ENCODE results near the gene PSMB2.

PSMB2 gene

DNA sequence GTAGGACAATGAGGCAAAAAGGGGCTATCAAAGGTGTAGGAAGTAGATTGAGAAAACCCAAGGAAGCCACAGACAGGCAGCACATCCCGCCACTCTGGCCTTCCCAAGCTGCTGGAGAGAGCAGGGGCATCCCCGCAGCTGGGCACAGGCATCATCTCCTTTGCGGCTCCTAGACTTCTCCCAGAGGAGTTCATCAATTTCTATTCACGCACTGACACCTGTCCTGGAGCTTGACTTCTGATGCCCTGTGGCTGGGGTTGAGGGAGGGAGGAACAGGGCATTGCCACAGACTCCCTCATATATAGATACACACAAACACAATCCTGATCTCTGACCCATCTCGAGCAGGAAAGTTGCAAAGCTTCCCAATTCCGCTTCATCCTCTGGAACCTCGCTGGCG, 70.1 kb downstream of the PSMB2 start:
- H3K79me2 ChIP-seq (ENCODE audit: insufficient read depth, low read length): no peaks in the 10 kb centered on the region
- no peaks in the 10 kb centered on the region for H3K36me3 ChIP-seq (ENCODE audit: low read length)
- no peaks in the 10 kb centered on the region for H3K27me3 ChIP-seq (ENCODE audit: low read length)
- no peak overlapping the region for H3K4me3 ChIP-seq (ENCODE audit: insufficient read depth, low read length, poor library complexity, severe bottlenecking)
- no peak overlapping the region for H3K9ac ChIP-seq (ENCODE audit: low read length)
- H3K27ac ChIP-seq (ENCODE audit: low read depth, low read length): no peak overlapping the region
- TF ChIP-seq CTCF (IDR thresholded peaks at IDR 0.05; ENCODE audit: insufficient read depth, low read length, poor library complexity, severe bottlenecking) (no peak), EZH2phosphoT487 (conservative IDR thresholded peaks at IDR 0.05; ENCODE audit: low read length) (no peak)
- H4K20me1 ChIP-seq (ENCODE audit: low read depth, low read length): no peaks in the 10 kb centered on the region
- H3K9me3 ChIP-seq (ENCODE audit: insufficient read depth, low read length): no peaks in the 10 kb centered on the region
- no peaks in the 10 kb centered on the region for H3K9me2 ChIP-seq (replicated peaks; ENCODE audit: insufficient read depth, low read length)
- no peak overlapping the region for H3K4me2 ChIP-seq (ENCODE audit: low read depth, low read length, poor library complexity, severe bottlenecking)
- H3F3A ChIP-seq (ENCODE audit: insufficient read depth): no peaks in the 10 kb centered on the region
- H2AFZ ChIP-seq (ENCODE audit: low read depth, low read length, severe bottlenecking): no peak overlapping the region

- H3K27me3 ChIP-seq (ENCODE audit: low read length): no peaks in the 10 kb centered on the region
Observed at GRCh38 chr1:35570589-35571137, 70.7 kb downstream of the PSMB2 start.

GRCh38 chr1:35569936-35570335, 71.4 kb downstream of the PSMB2 start:
- H3K9me3 ChIP-seq (ENCODE audit: insufficient read depth, low read length): no peaks in the 10 kb centered on the region
- H3K27ac ChIP-seq (ENCODE audit: low read depth, low read length): no peak overlapping the region
- TF ChIP-seq EZH2phosphoT487 (conservative IDR thresholded peaks at IDR 0.05; ENCODE audit: low read length): no peak
- no peak overlapping the region for H3K4me2 ChIP-seq (ENCODE audit: low read depth, low read length, poor library complexity, severe bottlenecking)
- no peak overlapping the region for H2AFZ ChIP-seq (ENCODE audit: low read depth, low read length, severe bottlenecking)
- H3K79me2 ChIP-seq (ENCODE audit: insufficient read depth, low read length): no peaks in the 10 kb centered on the region
- H3F3A ChIP-seq (ENCODE audit: insufficient read depth): no peaks in the 10 kb centered on the region
- no peaks in the 10 kb centered on the region for H3K36me3 ChIP-seq (ENCODE audit: low read length)
- H3K9ac ChIP-seq (ENCODE audit: low read length): no peak overlapping the region
- no peak overlapping the region for H3K4me3 ChIP-seq (ENCODE audit: insufficient read depth, low read length, poor library complexity, severe bottlenecking)
- H4K20me1 ChIP-seq (ENCODE audit: low read depth, low read length): no peaks in the 10 kb centered on the region
- no peaks in the 10 kb centered on the region for H3K27me3 ChIP-seq (ENCODE audit: low read length)
- H3K9me2 ChIP-seq (replicated peaks; ENCODE audit: insufficient read depth, low read length): no peaks in the 10 kb centered on the region

More at GRCh38 chr1:35570589-35571137, 70.7 kb downstream of the PSMB2 start:
- no peak for TF ChIP-seq CTCF (IDR thresholded peaks at IDR 0.05; ENCODE audit: insufficient read depth, low read length, poor library complexity, severe bottlenecking)
- TF ChIP-seq EZH2phosphoT487 (conservative IDR thresholded peaks at IDR 0.05; ENCODE audit: low read length): no peak
- H4K20me1 ChIP-seq (ENCODE audit: low read depth, low read length): no peaks in the 10 kb centered on the region
- no peaks in the 10 kb centered on the region for H3K36me3 ChIP-seq (ENCODE audit: low read length)
- H3K4me2 ChIP-seq (ENCODE audit: low read depth, low read length, poor library complexity, severe bottlenecking): no peak overlapping the region
- H3K27ac ChIP-seq (ENCODE audit: low read depth, low read length): no peak overlapping the region
- no peaks in the 10 kb centered on the region for H3K79me2 ChIP-seq (ENCODE audit: insufficient read depth, low read length)
- H3K9ac ChIP-seq (ENCODE audit: low read length): no peak overlapping the region
- H3K9me2 ChIP-seq (replicated peaks; ENCODE audit: insufficient read depth, low read length): no peaks in the 10 kb centered on the region
- H3K9me3 ChIP-seq (ENCODE audit: insufficient read depth, low read length): no peaks in the 10 kb centered on the region
- H2AFZ ChIP-seq (ENCODE audit: low read depth, low read length, severe bottlenecking): no peak overlapping the region
- H3F3A ChIP-seq (ENCODE audit: insufficient read depth): no peaks in the 10 kb centered on the region
- H3K4me3 ChIP-seq (ENCODE audit: insufficient read depth, low read length, poor library complexity, severe bottlenecking): no peak overlapping the region

GRCh38 chr1:35568975-35569395, 72.3 kb downstream of the PSMB2 start:
- Histone ChIP-seq H3K79me2 (ENCODE audit: insufficient read depth, low read length) (no peaks in the 10 kb centered on the region), H3K9me3 (ENCODE audit: insufficient read depth, low read length) (no peaks in the 10 kb centered on the region), H3K9me2 (replicated peaks; ENCODE audit: insufficient read depth, low read length) (no peaks in the 10 kb centered on the region), H3K4me3 (ENCODE audit: insufficient read depth, low read length, poor library complexity, severe bottlenecking) (no peak overlapping the region), H3K36me3 (ENCODE audit: low read length) (no peaks in the 10 kb centered on the region), H3K9ac (ENCODE audit: low read length) (no peak overlapping the region), H3F3A (ENCODE audit: insufficient read depth) (no peaks in the 10 kb centered on the region), H2AFZ (ENCODE audit: low read depth, low read length, severe bottlenecking) (no peak overlapping the region), H3K27ac (ENCODE audit: low read depth, low read length) (no peak overlapping the region), H3K4me2 (ENCODE audit: low read depth, low read length, poor library complexity, severe bottlenecking) (no peak overlapping the region), H4K20me1 (ENCODE audit: low read depth, low read length) (no peaks in the 10 kb centered on the region), H3K27me3 (ENCODE audit: low read length) (no peaks in the 10 kb centered on the region)
- TF ChIP-seq EZH2phosphoT487 (conservative IDR thresholded peaks at IDR 0.05; ENCODE audit: low read length): no peak
- TF ChIP-seq CTCF (IDR thresholded peaks at IDR 0.05; ENCODE audit: insufficient read depth, low read length, poor library complexity, severe bottlenecking): peak; percentile 87
